K562 (cell line): ENCODE results near the gene KLK8. TPM values are rescaled to one million over a fixed set of nuclear protein-coding genes. Genes with fewer than 3 reads are reported as not detected.
A peak's percentile ranks its signal among the peaks of the same experiment; 100 is the strongest.

Experiments
- ATF1 ChIP-seq, 2 experiments: fragments of 450-650 bp in 1 of 2; IDR thresholded peaks; 2 replicates each; pipeline ENCODE4 v1.6.1; 2016; ENCODE audit warnings: missing compliant biosample characterization in 1 of 2, missing genetic modification characterization in 1 of 2
- CTCF ChIP-seq, 3 experiments: IDR thresholded peaks in 2 of 3; conservative IDR thresholded peaks in 1 of 3; 2 replicates each; pipeline ENCODE4 v1.5.1; 2011 to 2012; ENCODE audit warnings: low read length in 3 of 3, mild to moderate bottlenecking in 3 of 3, control low read depth in 2 of 3, improper control_type of control experiment in 1 of 3, inconsistent platforms in 1 of 3, low read depth in 1 of 3, mixed read lengths in 1 of 3, moderate library complexity in 1 of 3; ENCODE audit not compliant: insufficient read depth in 2 of 3
- CXXC5 ChIP-seq: fragments of 250-450 bp; sonication (Bioruptor Pico); IDR thresholded peaks from 2 replicates; pipeline ENCODE4 v1.8.0; 2022; ENCODE audit warnings: inconsistent platforms, mild to moderate bottlenecking, moderate library complexity
- GATAD2B ChIP-seq: fragments of 450-650 bp; IDR thresholded peaks from 2 replicates; pipeline ENCODE4 v1.6.1; 2017; ENCODE audit warnings: mild to moderate bottlenecking, borderline replicate concordance
- KAT7 ChIP-seq: sonication (generic); formaldehyde crosslinking; IDR thresholded peaks from 2 replicates; pipeline ENCODE4 v1.8.0; 2022; ENCODE audit warnings: missing genetic modification reagents, mild to moderate bottlenecking, borderline replicate concordance
- RAD21 ChIP-seq, 2 experiments: fragments of 250-450 bp in 1 of 2; fragments of 450-650 bp in 1 of 2; sonication (Bioruptor Pico) in 1 of 2; formaldehyde crosslinking in 1 of 2; IDR thresholded peaks in 1 of 2; conservative IDR thresholded peaks in 1 of 2; 2 replicates each; pipeline versions ENCODE4 v1.4.0 to v1.8.0; 2020 to 2022; ENCODE audit warnings: mild to moderate bottlenecking in 2 of 2, moderate library complexity in 1 of 2
- SAP30 ChIP-seq: fragments of 200-600 bp; sonication (generic); IDR thresholded peaks from 2 replicates; pipeline ENCODE4 v1.6.1; 2012; ENCODE audit warnings: borderline replicate concordance, low read depth, mild to moderate bottlenecking, moderate library complexity, low read length, control low read depth, inconsistent platforms; ENCODE audit not compliant: insufficient read depth, poor library complexity, severe bottlenecking
- SMC3 ChIP-seq: conservative IDR thresholded peaks from 2 replicates; pipeline ENCODE4 v1.6.1; 2011; ENCODE audit warnings: low read depth, low read length, improper control_type of control experiment; ENCODE audit not compliant: insufficient read depth
- ZFP1 ChIP-seq: fragments of 450-650 bp; formaldehyde crosslinking; IDR thresholded peaks from 2 replicates; pipeline ENCODE4 v1.4.0; 2020; ENCODE audit warnings: mild to moderate bottlenecking, mixed read lengths
- polyA plus RNA-seq, 8 experiments: library from polyadenylated mRNA; depleted of rRNA in 4 of 8; stranded (reverse) in 5 of 8; unstranded in 3 of 8; fragments of >200 nt; fragmentation: Nextera tagmentation in 2 of 8; fragmentation: Illumina TruSeq in 1 of 8; extraction: Ambion mirVana in 2 of 8; extraction: Trizol in 1 of 8; gene quantifications; 2 replicates each; pipeline versions ENCODE4 v1.2.1 to v1.2.3, GENCODE V29; 2011 to 2014; ENCODE audit warnings: inconsistent platforms in 1 of 8, missing spikeins in 1 of 8
- total RNA-seq, 7 experiments: library from RNA; depleted of rRNA in 6 of 7; stranded (reverse); fragments of >200 nt in 6 of 7; fragmentation: Illumina TruSeq in 2 of 7; extraction: Trizol in 2 of 7; gene quantifications; 2 replicates each; pipeline versions ENCODE4 v1.2.1 to v1.2.3, GENCODE V29; 2011 to 2021; ENCODE audit warnings: low replicate concordance in 1 of 7

Gene KLK8
- total and polyA plus RNA-seq, 9 of the 15 experiments (the other 6 are each of a cell fraction or from before 2014, with no cell fraction given) = 0.37 to 1.7 (median 0.76) TPM

GRCh38 chr19:51016798-51017683 is 15.6 kb upstream of the KLK8 start (continued):
- no peak for TF ChIP-seq SAP30
- TF ChIP-seq ATF1 (CRISPR knock-in tag; IDR thresholded peaks at IDR 0.05) = no peak
- 0 out of 2 replicates have a peak, but pooled peaks have one; percentile 29 for TF ChIP-seq ATF1 (tag; IDR thresholded peaks at IDR 0.05)
- peak; percentile 65 for TF ChIP-seq SMC3
- 0 out of 2 replicates have a peak, but pooled peaks have one; percentile 9 for TF ChIP-seq CXXC5
- no peak for TF ChIP-seq KAT7
- TF ChIP-seq CTCF (IDR thresholded peaks at IDR 0.05 in 2 of 3, conservative IDR thresholded peaks at IDR 0.05 in 1 of 3; ENCODE audit: insufficient read depth in 2 of 3, low read depth in 1 of 3, low read length in 3 of 3) = peak; percentile 89 to 94 (median 91)
- no peak for TF ChIP-seq GATAD2B
- TF ChIP-seq RAD21 (CRISPR knock-in tag; conservative IDR thresholded peaks at IDR 0.05 in 1 of 2, IDR thresholded peaks at IDR 0.05 in 1 of 2) = peak; percentile 45 to 74
- no peak for TF ChIP-seq ZFP1 (CRISPR knock-in tag)
